WTC11 (cell line): Measurements from ENCODE around the gene OPRD1.

Experiments used
- CREB1 ChIP-seq: sonication (generic); formaldehyde crosslinking; IDR thresholded peaks from 2 replicates; pipeline ENCODE4 v1.8.0; 2023; ENCODE audit warnings: mild to moderate bottlenecking, missing genetic modification reagents
- E2F5 ChIP-seq: sonication (generic); formaldehyde crosslinking; IDR thresholded peaks from 2 replicates; pipeline ENCODE4 v1.8.1; 2022; ENCODE audit warnings: mild to moderate bottlenecking, moderate library complexity, missing genetic modification reagents
- ETV6 ChIP-seq: sonication (generic); formaldehyde crosslinking; IDR thresholded peaks from 2 replicates; pipeline ENCODE4 v1.8.1; 2022; ENCODE audit warnings: mild to moderate bottlenecking, missing genetic modification reagents
- IRF2 ChIP-seq: sonication (generic); formaldehyde crosslinking; IDR thresholded peaks from 2 replicates; pipeline ENCODE4 v1.8.0; 2022; ENCODE audit warnings: low read depth, missing genetic modification reagents, borderline replicate concordance
- MAX ChIP-seq: sonication (generic); formaldehyde crosslinking; IDR thresholded peaks from 2 replicates; pipeline ENCODE4 v1.8.0; 2022; ENCODE audit warnings: mild to moderate bottlenecking, missing genetic modification reagents
- ZNF121 ChIP-seq: sonication (generic); formaldehyde crosslinking; IDR thresholded peaks from 2 replicates; pipeline ENCODE4 v1.8.0; 2023; ENCODE audit warnings: missing genetic modification reagents

GRCh38 chr1:28817133-28817532, 5.2 kb downstream of the OPRD1 start:
- TF ChIP-seq ZNF121, result no peak
- TF ChIP-seq ETV6 (CRISPR knock-in tag), result no peak
- TF ChIP-seq E2F5 (CRISPR knock-in tag), result no peak
- TF ChIP-seq CREB1 (CRISPR knock-in tag), result no peak
- TF ChIP-seq IRF2, result no peak
- TF ChIP-seq MAX (CRISPR knock-in tag), result no peak
